GM19351 (cell line): ENCODE results near the gene MS4A18.
"Not testable (repeated sequence)": the region's sequence is repeated elsewhere in the genome, so short reads cannot be mapped to it uniquely, and the experiment has no call there.

ENCODE experiments used
- ATAC-seq: cut with Tn5 transposase; IDR thresholded peaks from one replicate; pipeline ENCODE4 v1.9.1; 2021; ENCODE audit warnings: mild to moderate bottlenecking, moderate library complexity; ENCODE audit not compliant: unreplicated experiment

MS4A18 gene

GRCh38 chr11:60734279-60734678 is 9.8 kb downstream of the MS4A18 start:
- no peak for ATAC-seq

- ATAC-seq: no peak
Observed at GRCh38 chr11:60739114-60739513, 14.6 kb downstream of the MS4A18 start.

- ATAC-seq: no peak
Observed at GRCh38 chr11:60740573-60740972, 16.1 kb downstream of the MS4A18 start.

GRCh38 chr11:60741421-60741820 is 16.9 kb downstream of the MS4A18 start:
- ATAC-seq: no peak

- no peak for ATAC-seq
Observed at GRCh38 chr11:60743058-60743457, 18.5 kb downstream of the MS4A18 start.

- no peak for ATAC-seq
Observed at GRCh38 chr11:60744114-60744513, 19.6 kb downstream of the MS4A18 start.

GRCh38 chr11:60747359-60747873 is 22.9 kb downstream of the MS4A18 start:
- ATAC-seq: no peak

- ATAC-seq: no peak
Observed at GRCh38 chr11:60748225-60748624, 23.7 kb downstream of the MS4A18 start.

- no peak for ATAC-seq
Observed at GRCh38 chr11:60748821-60749220, 24.3 kb downstream of the MS4A18 start.

GRCh38 chr11:60750911-60751310 is 26.4 kb downstream of the MS4A18 start:
- ATAC-seq: no peak

GRCh38 chr11:60753309-60753708 is 28.8 kb downstream of the MS4A18 start:
- ATAC-seq: no peak

GRCh38 chr11:60754887-60755286 is 30.4 kb downstream of the MS4A18 start:
- no peak for ATAC-seq

GRCh38 chr11:60756307-60757032 is 31.9 kb downstream of the MS4A18 start, which contains the start of gene MS4A15:
MS4A15 (plus strand) TSS chr11:60756867; CDS start chr11:60763734, 6,867 bp downstream.
- ATAC-seq: no peak

GRCh38 chr11:60757231-60757800 is 32.8 kb downstream of the MS4A18 start:
- ATAC-seq: no peak

GRCh38 chr11:60758671-60759070 is 34.2 kb downstream of the MS4A18 start:
- not testable (repeated sequence) for ATAC-seq

- not testable (repeated sequence) for ATAC-seq
Observed at GRCh38 chr11:60759438-60760225, 35.1 kb downstream of the MS4A18 start.

- no peak for ATAC-seq
Observed at GRCh38 chr11:60761436-60762190, 37.1 kb downstream of the MS4A18 start.

- peak; percentile 45 for ATAC-seq
Observed at GRCh38 chr11:60762851-60763691, 38.6 kb downstream of the MS4A18 start.

- ATAC-seq: no peak
Observed at GRCh38 chr11:60763692-60764369, 39.3 kb downstream of the MS4A18 start.
